Colon (tissue), 2 donors: ENCODE measurements around the gene ARL8B.

Experiments
- FAIRE-seq: peaks from 2 replicates; lab custom pipeline; 2012; peaks lifted over from hg19 to GRCh38; lab: Jason Lieb, UNC
- donor health status: control.
- donor health status: control.

ARL8B gene

GRCh38 chr3:5214352-5214751, 92.3 kb downstream of the ARL8B start:
- no peak for FAIRE-seq

GRCh38 chr3:5217824-5218595, 95.9 kb downstream of the ARL8B start:
- no peak for FAIRE-seq

GRCh38 chr3:5218815-5219214, 96.7 kb downstream of the ARL8B start:
- no peak for FAIRE-seq

- FAIRE-seq = no peak
These were observed 97.1 kb downstream of the ARL8B start for GRCh38 chr3:5219216-5219615.

GRCh38 chr3:5220193-5220592, 98.1 kb downstream of the ARL8B start:
- FAIRE-seq = no peak

- FAIRE-seq = no peak
These were observed 98.8 kb downstream of the ARL8B start for GRCh38 chr3:5220667-5221431.

GRCh38 chr3:5221701-5222100, 99.6 kb downstream of the ARL8B start:
- FAIRE-seq = no peak

GRCh38 chr3:5222283-5223005, 100.4 kb downstream of the ARL8B start:
- FAIRE-seq = no peak

GRCh38 chr3:5226783-5227182, 104.7 kb downstream of the ARL8B start:
- FAIRE-seq = no peak

GRCh38 chr3:5227812-5228211, 105.7 kb downstream of the ARL8B start:
- no peak for FAIRE-seq

- no peak for FAIRE-seq
These were observed 107.3 kb downstream of the ARL8B start for GRCh38 chr3:5229414-5229813.
